ENCODE data around the gene LZIC.

DNA sequence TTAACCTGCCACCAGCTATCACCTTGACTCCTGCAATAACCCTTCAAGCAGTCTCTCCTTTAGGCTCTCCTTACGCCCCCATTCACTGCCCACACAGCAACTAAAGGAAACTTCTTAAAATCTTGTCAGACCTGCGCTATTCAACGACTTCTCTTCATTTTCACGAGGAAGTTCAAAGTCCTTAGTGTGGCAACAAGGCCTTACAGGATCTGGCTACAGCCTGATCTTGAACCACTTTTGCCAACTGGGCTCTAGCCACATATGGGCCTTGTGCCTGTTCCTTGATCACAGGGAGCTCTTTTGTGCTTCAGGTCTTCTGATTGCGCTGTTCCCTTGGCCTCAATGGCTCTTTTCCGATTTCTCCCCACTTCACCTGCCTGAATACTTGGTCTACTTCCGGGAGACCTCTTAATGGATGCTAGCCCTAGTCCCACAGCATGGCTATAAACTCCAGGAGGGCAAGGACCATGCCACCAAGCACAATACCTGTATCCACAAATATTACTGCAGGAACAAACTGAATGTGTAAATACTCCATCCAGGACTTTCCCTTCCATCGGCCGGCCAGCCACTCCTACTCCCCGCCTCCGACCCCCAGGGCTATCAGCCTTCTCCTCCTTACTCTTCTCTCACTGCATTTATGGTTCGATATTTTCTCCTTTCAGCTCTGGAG, 30.8 kb downstream of the LZIC start:
- TF ChIP-seq, protein P1, sequence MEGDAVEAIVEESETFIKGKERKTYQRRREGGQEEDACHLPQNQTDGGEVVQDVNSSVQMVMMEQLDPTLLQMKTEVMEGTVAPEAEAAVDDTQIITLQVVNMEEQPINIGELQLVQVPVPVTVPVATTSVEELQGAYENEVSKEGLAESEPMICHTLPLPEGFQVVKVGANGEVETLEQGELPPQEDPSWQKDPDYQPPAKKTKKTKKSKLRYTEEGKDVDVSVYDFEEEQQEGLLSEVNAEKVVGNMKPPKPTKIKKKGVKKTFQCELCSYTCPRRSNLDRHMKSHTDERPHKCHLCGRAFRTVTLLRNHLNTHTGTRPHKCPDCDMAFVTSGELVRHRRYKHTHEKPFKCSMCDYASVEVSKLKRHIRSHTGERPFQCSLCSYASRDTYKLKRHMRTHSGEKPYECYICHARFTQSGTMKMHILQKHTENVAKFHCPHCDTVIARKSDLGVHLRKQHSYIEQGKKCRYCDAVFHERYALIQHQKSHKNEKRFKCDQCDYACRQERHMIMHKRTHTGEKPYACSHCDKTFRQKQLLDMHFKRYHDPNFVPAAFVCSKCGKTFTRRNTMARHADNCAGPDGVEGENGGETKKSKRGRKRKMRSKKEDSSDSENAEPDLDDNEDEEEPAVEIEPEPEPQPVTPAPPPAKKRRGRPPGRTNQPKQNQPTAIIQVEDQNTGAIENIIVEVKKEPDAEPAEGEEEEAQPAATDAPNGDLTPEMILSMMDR (IDR thresholded peaks at IDR 0.05; ENCODE audit: insufficient read depth, low read depth, low read length), result no peak
- TF ChIP-seq EZH2 (IDR thresholded peaks at IDR 0.05; ENCODE audit: insufficient read depth, low read length), result no peak
